ENCODE data around the gene CDH1.

GRCh38 chr16:68713361-68713760, 23.7 kb upstream of the CDH1 start:
- TF ChIP-seq POLR2A (IDR thresholded peaks at IDR 0.05) (no peak), EP300 (IDR thresholded peaks at IDR 0.05) (no peak)

All from tibial nerve (tissue), 3 donors.